ENCODE data around the gene FMO1.

- TF ChIP-seq CTCF (IDR thresholded peaks at IDR 0.05) (no peak), ZFX (IDR thresholded peaks at IDR 0.05; ENCODE audit: borderline replicate concordance) (no peak)
Observed at GRCh38 chr1:171296897-171297296, 48.6 kb downstream of the FMO1 start.

Measured in 22Rv1 (cell line).